Suprapubic skin (tissue), 3 donors: Measurements from ENCODE around the gene SLC6A11.

Source experiments
- POLR2A ChIP-seq, 2 donors: fragments of 450-650 bp; IDR thresholded peaks; one replicate each; pipeline ENCODE4 v1.6.1; 2017; ENCODE audit warnings: antibody characterized with exemption in 2 of 2, mild to moderate bottlenecking in 2 of 2, moderate library complexity in 2 of 2
- TF ChIP-seq, protein P1 (sequence below), 2 donors: fragments of 200-600 bp in 1 of 2; fragments of 450-650 bp in 1 of 2; sonication (generic) in 1 of 2; IDR thresholded peaks; one replicate each; pipeline ENCODE4 v1.5.1; 2016 to 2019; ENCODE audit warnings: antibody characterized with exemption in 2 of 2, mild to moderate bottlenecking in 1 of 2, moderate library complexity in 1 of 2

DNA sequence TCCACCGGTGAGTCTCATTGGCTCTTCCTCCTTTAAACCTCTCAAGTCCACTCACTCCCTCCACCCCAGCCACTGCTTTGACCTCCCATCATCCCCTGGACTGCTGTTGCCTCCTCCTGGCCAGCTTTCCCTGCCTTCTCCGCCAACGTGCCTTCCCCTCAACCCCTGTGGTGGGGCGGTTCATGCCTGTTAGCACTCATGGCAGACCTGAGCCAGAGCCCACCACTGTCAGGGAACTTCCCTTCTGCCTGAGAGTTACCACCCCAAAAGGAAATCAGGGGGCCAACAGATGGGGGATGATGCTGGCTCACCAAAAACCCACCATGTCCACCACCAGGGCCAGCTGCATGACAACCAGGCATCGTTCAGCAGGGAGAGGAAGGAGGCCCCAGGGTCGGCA lies 132.3 kb downstream of the SLC6A11 start:
- no peak for TF ChIP-seq POLR2A (IDR thresholded peaks at IDR 0.05)
- TF ChIP-seq, protein P1, sequence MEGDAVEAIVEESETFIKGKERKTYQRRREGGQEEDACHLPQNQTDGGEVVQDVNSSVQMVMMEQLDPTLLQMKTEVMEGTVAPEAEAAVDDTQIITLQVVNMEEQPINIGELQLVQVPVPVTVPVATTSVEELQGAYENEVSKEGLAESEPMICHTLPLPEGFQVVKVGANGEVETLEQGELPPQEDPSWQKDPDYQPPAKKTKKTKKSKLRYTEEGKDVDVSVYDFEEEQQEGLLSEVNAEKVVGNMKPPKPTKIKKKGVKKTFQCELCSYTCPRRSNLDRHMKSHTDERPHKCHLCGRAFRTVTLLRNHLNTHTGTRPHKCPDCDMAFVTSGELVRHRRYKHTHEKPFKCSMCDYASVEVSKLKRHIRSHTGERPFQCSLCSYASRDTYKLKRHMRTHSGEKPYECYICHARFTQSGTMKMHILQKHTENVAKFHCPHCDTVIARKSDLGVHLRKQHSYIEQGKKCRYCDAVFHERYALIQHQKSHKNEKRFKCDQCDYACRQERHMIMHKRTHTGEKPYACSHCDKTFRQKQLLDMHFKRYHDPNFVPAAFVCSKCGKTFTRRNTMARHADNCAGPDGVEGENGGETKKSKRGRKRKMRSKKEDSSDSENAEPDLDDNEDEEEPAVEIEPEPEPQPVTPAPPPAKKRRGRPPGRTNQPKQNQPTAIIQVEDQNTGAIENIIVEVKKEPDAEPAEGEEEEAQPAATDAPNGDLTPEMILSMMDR (IDR thresholded peaks at IDR 0.05): no peak
